ENCODE results near the gene PLTP. TPM values are rescaled to one million over a fixed set of nuclear protein-coding genes. Genes with fewer than 3 reads are reported as not detected.

PLTP gene
- total RNA-seq, 1 experiment from 2014 or later: 42.6 TPM

DNA sequence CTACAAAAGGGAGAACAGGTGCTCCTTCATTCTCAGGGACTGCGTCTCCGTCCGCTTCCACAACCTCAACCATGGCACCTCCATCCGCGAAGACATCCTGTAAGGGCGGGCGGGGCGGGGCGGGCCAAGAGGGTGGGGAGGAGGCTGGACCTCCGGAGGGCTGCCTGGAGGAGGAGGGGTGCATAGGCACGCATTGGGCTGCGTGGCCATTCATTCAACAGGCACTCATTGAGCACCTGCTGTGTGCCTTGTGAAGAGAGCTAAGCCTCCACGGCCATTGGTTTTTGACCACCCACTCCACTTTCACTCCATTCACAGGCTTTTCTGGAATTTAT lies 54.1 kb downstream of the PLTP start:
- ChIA-PET CTCF (interaction anchor here (0.6 to 1.3 kb wide), 2 partner anchors 87 to 562 kb away, joined by 4 read pairs; no protein-coding TSS in a partner anchor), POLR2A (interaction anchor here (1.2 to 1.7 kb wide), 2 partner anchors 77 to 115 kb away, joined by 3 to 5 read pairs; partner anchors contain the start of genes PCIF1 and ZNF335)
- Mint-ChIP-seq H3K9me3 (ENCODE audit: unreplicated experiment) (no peaks in the 10 kb centered on the region), H3K36me3 (ENCODE audit: insufficient read depth, unreplicated experiment) (peaks cover 22% of the 10 kb centered on the region), H3K4me3 (ENCODE audit: unreplicated experiment) (peak overlapping the region; percentile 95), H3K27ac (ENCODE audit: unreplicated experiment) (peak overlapping the region; percentile 85), H3K4me1 (ENCODE audit: low read depth, unreplicated experiment) (peaks cover 19% of the 10 kb centered on the region), H3K27me3 (ENCODE audit: insufficient read depth, unreplicated experiment) (no peaks in the 10 kb centered on the region)
- Histone ChIP-seq H3K36me3 (ENCODE audit: control insufficient read depth, insufficient read depth, low read length) (no peaks in the 10 kb centered on the region), H3K4me3 (ENCODE audit: low read depth, low read length) (peak overlapping the region; percentile 65), H3K27me3 (replicated peaks; ENCODE audit: control insufficient read depth, insufficient read depth, low read length) (no peaks in the 10 kb centered on the region), H3K9me3 (no peaks in the 10 kb centered on the region), H3K4me1 (peaks cover 17% of the 10 kb centered on the region)
- TF ChIP-seq, protein P1, sequence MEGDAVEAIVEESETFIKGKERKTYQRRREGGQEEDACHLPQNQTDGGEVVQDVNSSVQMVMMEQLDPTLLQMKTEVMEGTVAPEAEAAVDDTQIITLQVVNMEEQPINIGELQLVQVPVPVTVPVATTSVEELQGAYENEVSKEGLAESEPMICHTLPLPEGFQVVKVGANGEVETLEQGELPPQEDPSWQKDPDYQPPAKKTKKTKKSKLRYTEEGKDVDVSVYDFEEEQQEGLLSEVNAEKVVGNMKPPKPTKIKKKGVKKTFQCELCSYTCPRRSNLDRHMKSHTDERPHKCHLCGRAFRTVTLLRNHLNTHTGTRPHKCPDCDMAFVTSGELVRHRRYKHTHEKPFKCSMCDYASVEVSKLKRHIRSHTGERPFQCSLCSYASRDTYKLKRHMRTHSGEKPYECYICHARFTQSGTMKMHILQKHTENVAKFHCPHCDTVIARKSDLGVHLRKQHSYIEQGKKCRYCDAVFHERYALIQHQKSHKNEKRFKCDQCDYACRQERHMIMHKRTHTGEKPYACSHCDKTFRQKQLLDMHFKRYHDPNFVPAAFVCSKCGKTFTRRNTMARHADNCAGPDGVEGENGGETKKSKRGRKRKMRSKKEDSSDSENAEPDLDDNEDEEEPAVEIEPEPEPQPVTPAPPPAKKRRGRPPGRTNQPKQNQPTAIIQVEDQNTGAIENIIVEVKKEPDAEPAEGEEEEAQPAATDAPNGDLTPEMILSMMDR (IDR thresholded peaks at IDR 0.05; ENCODE audit: insufficient read depth in 1 of 2, low read depth in 1 of 2, low read length in 1 of 2, severe bottlenecking in 1 of 2, unreplicated experiment in 1 of 2): no peak
- intact Hi-C loops (cut with micrococcal nuclease; ENCODE audit: unreplicated experiment): loop anchor here (1.0 kb wide), 6 partner anchors 23 to 443 kb away; partner anchors contain the start of genes SNX21, UBE2C and ZSWIM1
- DNase-seq: no peak
- BruUV-seq (replicated peaks): no TSS peak

GRCh38 chr20:45857114-45857881 lies 54.7 kb downstream of the PLTP start, which contains the start of the genes ACOT8 and ZSWIM3:
Gene ACOT8, minus strand, starts transcription at chr20:45857392. Its CDS starts 77 bp downstream, at chr20:45857315.
Gene ZSWIM3, plus strand, starts transcription at chr20:45857614. Its CDS starts 212 bp downstream, at chr20:45857826.
- H3K9me3 ChIP-seq: no peaks in the 10 kb centered on the region
- peak within 1 kb of the TSS; percentile 85 for H3K27ac Mint-ChIP-seq (ENCODE audit: unreplicated experiment)
- H3K4me1 Mint-ChIP-seq (ENCODE audit: low read depth, unreplicated experiment): peaks cover 19% of the 10 kb centered on the region
- CTCF ChIA-PET: interaction anchor here (0.6 to 1.3 kb wide), 4 partner anchors 33 to 562 kb away, joined by 3 to 4 read pairs (median 4); partner anchors contain the start of genes CTSA and NEURL2
- H3K4me3 ChIP-seq (ENCODE audit: low read depth, low read length): peak within 1 kb of the TSS; percentile 65
- H3K36me3 Mint-ChIP-seq (ENCODE audit: insufficient read depth, unreplicated experiment): peaks cover 23% of the 10 kb centered on the region
- H3K36me3 ChIP-seq (ENCODE audit: control insufficient read depth, insufficient read depth, low read length): no peaks in the 10 kb centered on the region
- H3K27me3 ChIP-seq (replicated peaks; ENCODE audit: control insufficient read depth, insufficient read depth, low read length): no peaks in the 10 kb centered on the region
- peak within 1 kb of the TSS; percentile 95 for H3K4me3 Mint-ChIP-seq (ENCODE audit: unreplicated experiment)
- H3K9me3 Mint-ChIP-seq (ENCODE audit: unreplicated experiment): no peaks in the 10 kb centered on the region
- intact Hi-C loops (cut with micrococcal nuclease; ENCODE audit: unreplicated experiment): loop anchor here (1.0 kb wide), 6 partner anchors 24 to 442 kb away; partner anchors contain the start of genes SNX21, UBE2C and ZSWIM1
- peak; percentile 100 for DNase-seq
- H3K4me1 ChIP-seq: peaks cover 17% of the 10 kb centered on the region
- TF ChIP-seq, protein P1 (IDR thresholded peaks at IDR 0.05; ENCODE audit: insufficient read depth in 1 of 2, low read depth in 1 of 2, low read length in 1 of 2, severe bottlenecking in 1 of 2, unreplicated experiment in 1 of 2): no peak
- POLR2A ChIA-PET: interaction anchor here (0.6 to 1.7 kb wide), 5 partner anchors 24 to 309 kb away, joined by 3 to 7 read pairs (median 4); partner anchors contain the start of genes PCIF1, SNX21 and ZNF335
- no peaks in the 10 kb centered on the region for H3K27me3 Mint-ChIP-seq (ENCODE audit: insufficient read depth, unreplicated experiment)
- BruUV-seq (replicated peaks): no TSS peak

GRCh38 chr20:45853484-45853883 lies 58.5 kb downstream of the PLTP start:
- Mint-ChIP-seq H3K4me1 (ENCODE audit: low read depth, unreplicated experiment) (peaks cover 6% of the 10 kb centered on the region), H3K27me3 (ENCODE audit: insufficient read depth, unreplicated experiment) (no peaks in the 10 kb centered on the region), H3K36me3 (ENCODE audit: insufficient read depth, unreplicated experiment) (peaks cover 26% of the 10 kb centered on the region), H3K27ac (ENCODE audit: unreplicated experiment) (no peak overlapping the region), H3K9me3 (ENCODE audit: unreplicated experiment) (no peaks in the 10 kb centered on the region), H3K4me3 (ENCODE audit: unreplicated experiment) (no peak overlapping the region)
- no peaks in the 10 kb centered on the region for H3K27me3 ChIP-seq (replicated peaks; ENCODE audit: control insufficient read depth, insufficient read depth, low read length)
- intact Hi-C loops (cut with micrococcal nuclease; ENCODE audit: unreplicated experiment): no loop called here
- no peak for DNase-seq
- no peak overlapping the region for H3K4me3 ChIP-seq (ENCODE audit: low read depth, low read length)
- CTCF ChIA-PET: no interaction called here
- BruUV-seq (replicated peaks): no TSS peak
- H3K36me3 ChIP-seq (ENCODE audit: control insufficient read depth, insufficient read depth, low read length): no peaks in the 10 kb centered on the region
- H3K9me3 ChIP-seq: no peaks in the 10 kb centered on the region
- TF ChIP-seq, protein P1 (IDR thresholded peaks at IDR 0.05; ENCODE audit: insufficient read depth in 1 of 2, low read depth in 1 of 2, low read length in 1 of 2, severe bottlenecking in 1 of 2, unreplicated experiment in 1 of 2): no peak
- peaks cover 11% of the 10 kb centered on the region for H3K4me1 ChIP-seq
- POLR2A ChIA-PET: no interaction called here
